ENCODE results near the gene FRMPD4. TPM values are rescaled to one million over a fixed set of nuclear protein-coding genes. Genes with fewer than 3 reads are reported as not detected.

The FRMPD4 gene
- total RNA-seq, 4 donors from 2014 or later, result 0.16 TPM; not detected in 3

DNA sequence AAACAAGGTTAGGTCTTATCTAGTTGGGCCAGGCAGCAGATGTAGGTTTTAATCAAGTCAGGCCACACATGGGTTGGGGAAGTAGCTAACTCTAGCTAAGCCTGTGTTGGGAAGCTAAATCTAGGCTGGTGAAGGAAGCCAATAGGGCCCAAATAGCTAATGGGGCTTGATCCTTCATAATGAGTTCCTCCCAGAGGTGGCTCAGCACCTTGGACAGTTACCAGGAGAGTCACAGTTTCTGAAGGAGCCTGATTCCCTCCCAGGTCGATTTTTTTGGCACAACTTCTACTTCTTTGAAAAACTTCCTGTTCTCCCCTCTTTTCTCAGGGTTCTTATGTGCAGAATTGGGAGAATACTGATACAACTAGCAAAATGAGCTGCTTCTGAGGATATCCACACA is 410.5 kb downstream of the FRMPD4 start:
- no peak overlapping the region for H3K4me3 ChIP-seq (ENCODE audit: low read depth, poor library complexity, severe bottlenecking)
- intact Hi-C loops (cut with DNase I; ENCODE audit: low total_unique reads), result no loop called here
- WGBS, 2 donors, result 0 to 10% methylated on average over 1 of the region's 1 CpG
- TF ChIP-seq POLR2A (IDR thresholded peaks at IDR 0.05), result no peak
- TF ChIP-seq, protein P1, sequence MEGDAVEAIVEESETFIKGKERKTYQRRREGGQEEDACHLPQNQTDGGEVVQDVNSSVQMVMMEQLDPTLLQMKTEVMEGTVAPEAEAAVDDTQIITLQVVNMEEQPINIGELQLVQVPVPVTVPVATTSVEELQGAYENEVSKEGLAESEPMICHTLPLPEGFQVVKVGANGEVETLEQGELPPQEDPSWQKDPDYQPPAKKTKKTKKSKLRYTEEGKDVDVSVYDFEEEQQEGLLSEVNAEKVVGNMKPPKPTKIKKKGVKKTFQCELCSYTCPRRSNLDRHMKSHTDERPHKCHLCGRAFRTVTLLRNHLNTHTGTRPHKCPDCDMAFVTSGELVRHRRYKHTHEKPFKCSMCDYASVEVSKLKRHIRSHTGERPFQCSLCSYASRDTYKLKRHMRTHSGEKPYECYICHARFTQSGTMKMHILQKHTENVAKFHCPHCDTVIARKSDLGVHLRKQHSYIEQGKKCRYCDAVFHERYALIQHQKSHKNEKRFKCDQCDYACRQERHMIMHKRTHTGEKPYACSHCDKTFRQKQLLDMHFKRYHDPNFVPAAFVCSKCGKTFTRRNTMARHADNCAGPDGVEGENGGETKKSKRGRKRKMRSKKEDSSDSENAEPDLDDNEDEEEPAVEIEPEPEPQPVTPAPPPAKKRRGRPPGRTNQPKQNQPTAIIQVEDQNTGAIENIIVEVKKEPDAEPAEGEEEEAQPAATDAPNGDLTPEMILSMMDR (IDR thresholded peaks at IDR 0.05), result no peak
- no peak for DNase-seq (ENCODE audit: low spot score in 2 of 2)

DNA sequence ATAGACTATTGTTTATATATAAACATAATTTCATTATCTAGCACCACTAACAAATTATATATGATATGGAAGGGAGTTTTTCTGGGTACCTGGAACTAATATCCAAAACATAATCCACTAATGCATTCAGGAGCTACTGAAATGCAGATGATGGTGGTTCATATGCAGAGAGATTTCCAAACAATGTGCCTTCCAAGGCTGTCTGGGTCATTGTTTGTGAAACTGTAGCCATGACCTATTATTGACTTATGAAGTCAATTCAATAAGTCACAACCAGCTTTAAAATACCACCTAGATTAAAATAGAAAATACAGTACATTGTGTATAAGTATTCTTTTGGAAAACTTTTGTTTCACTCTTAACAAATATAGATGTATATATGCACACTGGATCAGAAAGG is 415.9 kb downstream of the FRMPD4 start:
- intact Hi-C loops (cut with DNase I; ENCODE audit: low total_unique reads), result no loop called here
- H3K4me3 ChIP-seq (ENCODE audit: low read depth, poor library complexity, severe bottlenecking), result no peak overlapping the region
- TF ChIP-seq, protein P1 (IDR thresholded peaks at IDR 0.05), result no peak
- TF ChIP-seq POLR2A (IDR thresholded peaks at IDR 0.05), result no peak
- no peak for DNase-seq (ENCODE audit: low spot score in 2 of 2)

DNA sequence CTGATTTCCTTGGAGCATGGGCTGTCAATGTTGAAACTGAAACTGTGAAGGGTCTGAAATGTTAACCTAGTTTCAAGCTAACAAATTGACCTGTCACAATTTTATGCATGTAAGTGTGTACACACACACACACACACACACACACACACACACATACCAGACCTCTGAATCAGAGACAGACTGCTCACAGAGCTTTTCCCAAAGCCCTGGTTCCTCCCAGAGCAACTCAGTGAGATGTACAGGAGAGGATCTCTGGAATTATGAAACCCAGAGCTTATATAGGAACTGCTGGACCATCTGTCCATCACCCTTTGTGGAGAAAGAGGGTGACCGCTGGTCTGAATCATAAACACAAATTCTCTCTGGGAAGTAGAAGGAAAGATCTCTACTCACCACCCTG is 424.8 kb downstream of the FRMPD4 start:
- no peak overlapping the region for H3K4me3 ChIP-seq (ENCODE audit: low read depth, poor library complexity, severe bottlenecking)
- intact Hi-C loops (cut with DNase I; ENCODE audit: low total_unique reads), result no loop called here
- TF ChIP-seq POLR2A (IDR thresholded peaks at IDR 0.05), result no peak
- TF ChIP-seq, protein P1 (IDR thresholded peaks at IDR 0.05), result no peak
- no peak for DNase-seq (ENCODE audit: low spot score in 2 of 2)
- WGBS, 2 donors, result 73 to 91% methylated on average over 1 of the region's 1 CpG

DNA sequence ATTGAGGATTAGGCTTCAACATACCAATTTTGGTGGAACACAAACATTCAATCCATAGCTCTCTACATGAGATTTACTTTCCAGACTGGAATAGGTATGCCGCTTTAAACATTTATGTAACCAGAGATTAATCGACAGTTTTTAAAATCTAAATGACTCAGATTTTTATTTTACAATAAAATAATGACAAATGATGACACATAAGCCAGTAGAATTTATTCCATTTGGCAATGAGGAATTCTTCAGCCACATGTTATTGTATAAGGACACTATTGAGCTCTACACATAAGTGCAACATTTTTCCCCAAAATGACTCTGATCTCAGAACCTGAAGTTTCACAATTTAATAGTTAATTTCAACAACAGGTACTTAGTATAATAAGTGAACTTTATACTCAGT is 425.9 kb downstream of the FRMPD4 start:
- no peak for TF ChIP-seq POLR2A (IDR thresholded peaks at IDR 0.05)
- TF ChIP-seq, protein P1 (IDR thresholded peaks at IDR 0.05), result no peak
- intact Hi-C loops (cut with DNase I; ENCODE audit: low total_unique reads), result no loop called here
- H3K4me3 ChIP-seq (ENCODE audit: low read depth, poor library complexity, severe bottlenecking), result no peak overlapping the region
- 88 to 89% methylated on average over 2 of the region's 2 CpGs for WGBS, 2 donors
- DNase-seq (ENCODE audit: low spot score in 2 of 2), result no peak

DNA sequence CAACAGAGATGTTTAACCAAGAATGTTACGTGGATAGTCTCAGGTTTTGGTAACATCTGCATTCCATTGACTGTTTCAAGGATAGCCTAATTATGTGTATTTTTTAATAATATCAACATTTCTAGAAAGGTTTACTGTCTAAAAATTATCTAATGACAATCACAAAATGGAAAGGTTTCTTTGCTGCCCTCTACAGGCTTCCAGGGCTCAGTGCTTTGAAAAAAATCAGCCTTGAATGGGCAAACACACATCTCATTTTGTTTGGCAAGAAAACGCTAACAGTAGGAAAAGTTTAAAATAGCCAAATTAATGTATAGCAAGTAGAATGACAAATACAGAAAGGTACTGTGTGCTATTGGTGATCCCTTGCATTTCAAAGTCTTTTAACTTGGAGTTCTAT is 429.6 kb downstream of the FRMPD4 start:
- TF ChIP-seq POLR2A (IDR thresholded peaks at IDR 0.05), result no peak
- TF ChIP-seq, protein P1 (IDR thresholded peaks at IDR 0.05), result no peak
- 31 to 48% methylated on average over 2 of the region's 2 CpGs for WGBS, 2 donors
- DNase-seq (ENCODE audit: low spot score in 2 of 2), result no peak
- intact Hi-C loops (cut with DNase I; ENCODE audit: low total_unique reads), result no loop called here
- no peak overlapping the region for H3K4me3 ChIP-seq (ENCODE audit: low read depth, poor library complexity, severe bottlenecking)

DNA sequence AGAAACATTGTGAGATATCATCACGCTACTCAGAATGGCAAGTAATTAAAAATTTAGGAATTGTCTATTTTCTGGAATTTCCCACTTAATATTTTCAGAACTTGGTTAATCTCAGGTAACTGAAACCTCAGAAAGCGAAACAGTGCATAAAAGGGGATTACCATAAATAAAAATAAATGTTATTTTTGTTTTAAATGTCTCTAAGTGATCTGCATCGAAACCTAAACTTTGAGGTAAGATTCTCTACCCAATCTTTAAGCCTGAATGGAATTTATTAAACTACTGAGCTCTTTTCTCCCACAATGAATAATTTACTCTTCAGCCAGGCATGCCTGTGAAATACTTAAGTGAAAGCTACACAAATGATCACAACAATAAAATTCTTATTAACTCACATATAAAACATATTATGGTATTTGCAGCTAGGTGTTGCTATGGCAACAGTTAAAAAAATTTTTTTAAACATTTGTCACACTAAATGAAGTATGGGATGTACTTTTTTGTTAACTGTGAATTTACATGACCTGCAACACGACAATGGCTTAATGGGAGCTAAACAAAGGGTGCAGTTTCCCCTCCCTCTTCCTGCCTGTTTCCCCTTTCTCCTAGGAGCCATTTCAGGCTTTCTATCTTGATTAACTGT is 432.7 kb downstream of the FRMPD4 start:
- TF ChIP-seq, protein P1 (IDR thresholded peaks at IDR 0.05), result no peak
- no peak for TF ChIP-seq POLR2A (IDR thresholded peaks at IDR 0.05)
- intact Hi-C loops (cut with DNase I; ENCODE audit: low total_unique reads), result no loop called here
- DNase-seq (ENCODE audit: low spot score in 2 of 2), result no peak
- 55 to 64% methylated on average over 4 of the region's 4 CpGs for WGBS, 2 donors
- H3K4me3 ChIP-seq (ENCODE audit: low read depth, poor library complexity, severe bottlenecking), result no peak overlapping the region

Measured in lower leg skin (tissue), 4 donors.